LHCN-M2 (cell line): Measurements from ENCODE around the gene GAREM1. TPM values are rescaled to one million over a fixed set of nuclear protein-coding genes. Genes with fewer than 3 reads are reported as not detected.
"Not testable (repeated sequence)": the region's sequence is repeated elsewhere in the genome, so short reads cannot be mapped to it uniquely, and the experiment has no call there.

Experiments used
- DNase-seq: peaks from one replicate; pipeline ENCODE4 v3.0.0-alpha.2; 2012; ENCODE audit warnings: low read depth
- total RNA-seq: library from RNA; depleted of rRNA; stranded (reverse); fragments of >200 nt; gene quantifications from 2 replicates; pipeline ENCODE4 v1.2.3, GENCODE V29; 2014

The GAREM1 gene
- total RNA-seq, 1 experiment from 2014 or later: 3.8 TPM

GRCh38 chr18:32291623-32292022 lies 179.1 kb downstream of the GAREM1 start:
- not testable (repeated sequence) for DNase-seq

DNA sequence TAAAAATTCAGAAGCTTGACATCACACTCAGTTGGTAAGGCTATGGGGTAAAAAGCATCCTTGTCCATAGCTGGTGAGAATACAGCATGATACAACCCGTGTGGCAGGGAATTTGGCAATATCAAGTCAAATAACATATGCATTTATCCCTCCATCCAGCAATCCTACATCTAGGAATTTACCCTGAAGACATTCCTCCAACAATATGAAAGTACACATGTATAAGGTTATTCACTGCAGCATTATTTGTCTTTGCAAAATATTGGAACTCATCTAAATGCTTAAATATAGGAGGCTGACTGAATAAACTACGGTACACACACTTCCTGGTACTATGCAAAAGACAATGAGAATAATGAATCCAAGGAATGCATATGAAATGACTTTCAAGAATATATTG lies 179.9 kb downstream of the GAREM1 start:
- no peak for DNase-seq

GRCh38 chr18:32289483-32290075 lies 181.1 kb downstream of the GAREM1 start:
- DNase-seq: peak; percentile 68

DNA sequence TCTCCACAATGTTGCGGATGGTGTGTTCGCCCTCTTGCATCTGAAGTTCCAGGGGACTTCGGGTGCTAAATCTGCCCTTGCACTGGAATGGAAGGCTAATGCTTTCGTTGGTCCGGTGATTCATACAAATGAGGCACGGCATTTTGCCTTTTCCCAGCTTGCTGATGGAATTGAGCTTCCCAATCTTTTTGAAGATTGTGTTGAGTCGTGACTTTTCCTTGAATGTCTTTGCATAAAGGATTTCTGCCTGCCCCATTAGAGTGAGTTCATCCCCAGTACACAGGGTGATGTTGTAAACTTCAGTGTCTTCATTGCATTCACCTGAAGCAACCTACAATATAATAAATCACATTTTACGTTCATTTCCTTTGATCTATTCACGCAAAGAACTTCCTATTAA lies 182.8 kb downstream of the GAREM1 start:
- no peak for DNase-seq

DNA sequence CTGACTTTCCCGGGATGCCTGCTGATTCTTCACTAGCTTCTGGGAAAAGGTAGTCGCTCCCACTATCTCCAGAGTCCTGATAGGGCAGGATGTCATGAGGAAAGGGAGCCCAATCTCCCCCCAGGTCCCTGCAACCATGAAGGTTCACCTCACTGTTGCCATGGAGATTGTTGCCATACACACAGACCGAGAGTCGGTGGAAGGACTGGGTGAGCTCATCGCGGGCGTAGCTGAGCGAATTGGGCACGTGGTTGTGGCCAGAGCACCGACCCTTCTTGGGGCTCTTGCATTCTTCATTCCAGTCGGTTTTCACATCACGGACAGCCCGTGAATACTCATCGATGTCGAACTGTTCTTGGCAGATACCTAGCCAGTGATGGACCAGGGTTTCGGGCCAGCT lies 183.4 kb downstream of the GAREM1 start:
- DNase-seq: no peak

DNA sequence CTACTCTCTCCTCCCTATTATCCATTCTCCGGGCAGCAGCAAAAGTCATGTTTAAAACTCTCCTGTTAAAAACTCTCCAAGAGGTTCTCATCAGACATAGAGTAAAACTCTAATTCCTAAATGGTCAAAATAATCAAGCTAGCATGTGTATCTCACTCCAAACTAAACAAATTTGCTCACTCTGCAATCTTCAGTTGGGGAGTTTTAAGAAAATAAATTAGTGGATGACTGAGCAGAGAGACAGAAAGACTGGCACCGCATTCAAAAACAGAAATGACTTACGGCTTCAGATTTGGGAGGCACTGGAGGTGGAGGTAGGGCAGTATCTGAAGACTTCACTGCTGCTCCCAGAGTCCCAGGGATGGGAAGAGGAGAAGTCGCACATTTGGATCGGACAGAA lies 183.9 kb downstream of the GAREM1 start:
- DNase-seq: no peak

DNA sequence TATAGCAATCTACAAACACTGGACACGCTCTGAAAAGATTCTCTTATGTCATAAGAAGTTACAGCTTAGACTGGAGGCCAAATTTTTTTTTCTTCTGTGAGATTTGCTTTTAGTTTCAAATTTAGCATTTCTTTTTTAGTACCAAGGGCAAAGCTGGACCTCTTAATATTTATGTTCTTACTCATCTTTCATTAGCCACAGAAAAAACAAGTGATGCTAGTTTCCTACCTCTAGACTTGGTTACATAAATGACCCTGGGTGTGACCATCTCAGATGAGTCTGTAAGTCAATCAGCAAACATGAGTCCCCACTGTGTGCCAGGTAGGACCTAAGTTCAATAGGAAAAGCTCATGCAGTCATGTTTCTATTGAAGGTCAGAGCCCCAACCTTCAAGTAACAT lies 186.4 kb downstream of the GAREM1 start:
- peak; percentile 19 for DNase-seq

- DNase-seq: no peak
Measured at GRCh38 chr18:32280911-32281310, 189.8 kb downstream of the GAREM1 start.

DNA sequence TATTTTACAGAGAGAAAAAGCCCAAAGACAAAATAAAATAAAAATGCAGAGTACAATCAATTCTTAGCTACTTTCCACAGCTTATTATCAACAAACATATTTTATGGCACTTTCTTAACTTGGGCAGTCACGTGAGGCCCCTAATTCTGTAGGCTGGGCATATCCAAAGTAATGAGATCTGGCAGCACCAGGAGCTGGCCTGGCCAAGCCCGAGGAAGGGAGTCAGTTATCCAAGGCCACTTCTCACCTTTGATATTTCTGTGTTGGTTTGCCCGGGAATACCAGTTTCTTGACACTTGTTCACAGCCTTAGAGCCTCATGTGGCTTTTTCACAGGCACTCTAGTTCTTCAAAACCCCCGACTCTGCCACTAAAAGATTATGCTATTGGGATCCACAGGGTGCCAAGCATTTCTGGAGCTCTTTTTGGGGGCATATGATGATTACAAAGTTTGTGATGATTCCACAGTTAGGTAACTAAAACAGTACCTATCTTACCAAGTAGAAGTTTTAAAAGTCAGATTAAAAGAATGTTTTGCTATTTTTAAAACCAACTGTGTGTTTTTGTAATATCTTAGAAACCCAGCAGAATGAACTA lies 190.4 kb downstream of the GAREM1 start:
- DNase-seq: no peak

DNA sequence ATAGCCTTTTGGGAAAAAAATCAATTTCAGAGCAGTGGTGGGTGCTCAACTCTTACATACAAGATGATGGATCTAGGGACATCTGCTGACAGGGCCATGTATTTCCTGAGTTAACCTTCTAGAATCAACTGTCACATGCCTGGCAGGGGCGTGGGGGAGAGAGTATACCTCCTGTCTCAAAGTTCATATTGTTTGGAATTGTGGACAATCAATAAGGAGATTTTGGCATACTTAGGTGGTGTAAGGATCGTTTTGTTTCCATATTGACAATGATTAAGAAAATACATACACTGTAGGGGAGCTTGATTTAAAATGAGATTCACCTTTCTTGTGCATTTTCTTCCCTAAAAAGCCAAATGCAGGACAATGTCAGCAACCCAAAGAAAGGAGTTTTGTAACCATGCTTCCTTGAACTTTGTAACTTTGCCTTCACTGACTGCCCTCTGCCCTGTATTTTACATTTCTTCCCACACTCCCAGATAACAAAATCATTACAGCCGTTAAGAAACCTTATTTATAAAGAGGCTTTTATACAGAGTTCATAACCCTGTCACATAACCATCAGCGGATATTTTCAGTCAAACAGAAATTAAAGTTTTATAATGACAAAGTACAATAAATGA lies 192.4 kb downstream of the GAREM1 start:
- no peak for DNase-seq

DNA sequence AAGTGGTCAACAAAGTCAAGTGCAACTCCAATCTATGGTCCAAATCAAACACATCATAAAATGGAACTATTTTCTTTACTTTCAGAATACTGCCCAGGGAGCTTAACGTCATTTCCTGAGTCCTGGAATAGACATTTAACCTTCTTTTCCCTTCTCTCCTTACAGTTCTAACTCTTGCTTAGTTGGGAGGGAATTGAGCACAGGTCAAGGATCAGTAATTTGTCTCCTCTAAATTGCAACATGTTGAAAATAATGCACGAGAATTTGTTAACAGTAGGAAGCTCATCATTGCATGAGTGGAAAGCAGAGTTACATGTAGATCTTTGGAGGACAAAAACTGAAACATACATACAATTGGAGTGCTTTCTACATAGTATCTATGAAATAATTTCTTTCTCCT lies 193.1 kb downstream of the GAREM1 start:
- DNase-seq: no peak

DNA sequence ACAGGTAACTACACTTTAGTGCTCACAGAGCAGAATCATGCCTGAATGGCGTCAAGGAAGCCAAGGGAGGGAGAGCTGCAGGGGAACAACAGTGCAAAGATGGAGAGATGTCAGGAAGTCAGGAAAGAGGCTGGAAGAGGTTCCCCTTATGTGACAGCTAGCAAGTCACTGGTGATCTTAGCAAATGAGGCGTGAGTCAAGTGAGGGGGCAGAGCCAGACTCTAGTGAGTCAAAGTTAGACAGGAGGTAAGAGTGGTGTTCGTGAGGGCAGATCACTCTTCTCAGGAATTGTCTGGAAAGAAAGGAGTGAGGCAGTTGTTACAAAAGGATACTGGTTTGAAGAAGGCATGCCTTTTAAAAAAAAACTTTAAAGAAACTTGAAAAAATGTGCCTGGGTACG lies 193.8 kb downstream of the GAREM1 start:
- DNase-seq: no peak

DNA sequence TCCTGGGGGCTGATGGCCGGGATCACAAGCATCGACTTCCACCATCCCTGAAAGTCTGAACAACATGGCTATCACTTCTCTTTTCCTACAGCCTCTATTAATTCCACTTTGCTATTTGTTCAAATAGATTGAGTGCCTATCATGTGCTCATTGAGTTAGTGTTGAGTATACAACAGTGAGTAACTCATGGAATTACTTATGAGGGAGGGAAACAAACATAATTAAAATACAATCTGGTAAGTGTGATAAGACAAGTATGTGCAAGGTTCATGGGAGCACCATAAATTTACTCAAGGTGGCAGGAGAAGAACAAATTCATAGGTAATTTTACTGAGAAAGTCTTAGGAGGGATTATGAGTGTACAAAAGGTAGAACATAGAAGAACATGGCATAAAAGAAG lies 194.4 kb downstream of the GAREM1 start:
- no peak for DNase-seq

DNA sequence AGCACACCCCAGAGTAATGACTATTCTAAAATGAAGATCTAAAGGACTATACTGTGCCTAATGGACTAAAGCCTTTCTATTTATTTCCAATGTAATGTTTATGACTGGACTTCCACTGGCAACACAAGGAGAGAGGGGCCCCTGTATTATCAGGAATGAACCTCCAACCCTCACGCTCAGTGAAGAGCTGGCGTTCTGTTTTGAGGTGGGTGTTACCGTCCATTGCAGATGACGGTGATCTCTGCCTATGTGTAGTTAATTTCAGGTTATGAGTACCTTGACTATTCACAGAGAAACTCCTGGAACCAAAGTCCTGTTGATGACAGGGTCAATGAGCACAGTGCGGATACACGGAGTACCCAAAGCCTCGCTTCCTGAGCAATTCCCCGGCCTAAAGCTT lies 195.5 kb downstream of the GAREM1 start:
- no peak for DNase-seq

DNA sequence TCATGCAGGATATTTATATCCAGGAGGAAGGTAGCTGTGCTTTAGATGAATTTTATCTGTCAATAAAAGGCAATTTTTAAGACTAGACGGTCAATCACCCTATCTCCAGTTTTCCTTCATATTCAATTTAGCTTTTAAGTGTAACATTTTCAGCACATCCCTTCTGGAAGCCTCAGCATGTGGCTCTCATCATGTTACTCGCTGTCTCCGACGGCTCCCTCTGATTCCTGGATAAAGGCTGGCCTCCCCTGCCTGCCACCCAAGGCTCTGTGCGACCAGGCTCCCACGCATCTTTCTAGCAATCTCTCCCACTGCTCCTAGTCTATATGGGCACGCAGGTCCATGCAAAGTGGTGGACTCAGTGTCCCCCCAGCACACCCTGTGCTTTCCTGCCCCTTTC lies 196.4 kb downstream of the GAREM1 start:
- DNase-seq: no peak

DNA sequence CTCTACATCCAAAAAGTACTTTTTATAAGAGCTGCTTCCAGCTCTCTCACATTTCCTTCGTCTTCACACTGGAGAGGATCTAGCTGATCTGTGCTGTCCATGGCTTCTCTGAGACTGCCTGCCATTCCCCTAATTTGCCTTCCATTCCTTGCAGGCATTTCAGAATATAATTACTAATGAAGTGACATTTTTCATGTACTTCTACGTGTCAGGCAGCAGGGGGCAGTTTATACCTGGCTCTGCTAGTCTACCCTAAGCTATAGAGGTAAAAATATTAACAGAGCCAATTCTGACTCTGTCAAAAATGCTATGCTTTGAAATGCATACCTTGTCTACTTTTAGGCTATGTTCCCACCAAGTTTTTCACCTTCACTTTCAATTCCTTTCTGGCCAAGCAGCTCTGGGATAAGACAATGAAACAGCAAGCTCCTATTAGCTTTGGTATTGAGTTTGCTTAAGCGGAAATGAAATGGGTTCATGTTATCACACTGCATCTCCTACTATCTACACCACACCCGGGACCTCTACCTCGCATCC lies 198.9 kb downstream of the GAREM1 start:
- peak; percentile 32 for DNase-seq

GRCh38 chr18:32270341-32270740 lies 200.3 kb downstream of the GAREM1 start:
- DNase-seq: no peak

DNA sequence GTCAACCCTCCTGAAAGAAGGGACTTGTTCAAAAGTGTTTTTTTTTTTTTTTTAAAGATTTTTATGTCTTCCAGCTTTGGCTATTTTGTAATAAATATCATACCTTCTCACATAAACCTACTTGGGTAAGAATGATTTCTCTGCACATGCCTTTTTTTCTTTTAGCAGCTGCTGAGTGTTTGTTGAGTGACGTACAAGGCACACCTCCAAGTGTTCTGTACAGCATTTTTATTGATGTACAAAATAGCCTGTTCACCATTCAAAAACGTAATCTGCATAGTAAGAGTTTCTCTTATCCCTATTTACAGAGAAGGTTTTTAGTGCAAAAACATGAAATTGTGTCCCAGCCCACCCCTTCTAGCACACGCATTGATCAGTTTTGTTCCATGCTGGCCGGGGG lies 203.2 kb downstream of the GAREM1 start:
- DNase-seq: no peak

DNA sequence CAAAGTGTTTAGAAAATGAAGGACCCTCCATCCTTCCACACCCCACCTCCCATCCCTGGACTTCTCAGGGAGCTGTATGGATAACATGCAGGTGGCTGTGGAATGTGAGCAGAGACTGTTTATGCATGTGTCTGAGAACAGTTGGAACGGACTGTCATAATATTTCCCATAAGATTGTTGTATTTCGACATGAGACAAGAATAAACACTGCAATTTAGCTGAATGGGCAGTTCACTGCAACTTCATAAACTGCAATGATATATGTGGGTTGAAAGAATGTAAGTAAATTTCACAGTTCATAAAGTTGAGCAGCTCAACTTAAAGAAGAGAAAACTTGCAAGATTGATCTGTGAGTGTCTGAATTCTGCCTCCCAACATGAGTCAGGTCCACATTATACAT lies 206.3 kb downstream of the GAREM1 start:
- no peak for DNase-seq

DNA sequence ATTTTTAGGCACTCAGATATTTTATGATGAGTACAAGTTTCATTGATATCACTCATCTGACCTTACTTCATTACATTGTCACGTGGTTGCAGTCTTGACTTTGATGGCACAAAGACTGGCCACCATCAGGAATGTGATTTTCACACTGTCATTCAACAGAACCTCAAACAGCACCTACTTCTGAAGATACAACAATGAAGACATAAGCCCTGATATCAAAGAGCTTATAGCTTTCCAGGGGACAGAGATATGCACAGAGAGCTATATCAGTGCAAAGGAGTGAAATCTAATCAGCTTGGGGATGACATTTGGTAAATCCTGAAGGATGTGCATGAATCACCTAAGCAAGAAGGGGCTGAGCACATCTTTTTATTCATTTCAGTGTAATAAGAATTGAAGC lies 208.6 kb downstream of the GAREM1 start:
- no peak for DNase-seq

DNA sequence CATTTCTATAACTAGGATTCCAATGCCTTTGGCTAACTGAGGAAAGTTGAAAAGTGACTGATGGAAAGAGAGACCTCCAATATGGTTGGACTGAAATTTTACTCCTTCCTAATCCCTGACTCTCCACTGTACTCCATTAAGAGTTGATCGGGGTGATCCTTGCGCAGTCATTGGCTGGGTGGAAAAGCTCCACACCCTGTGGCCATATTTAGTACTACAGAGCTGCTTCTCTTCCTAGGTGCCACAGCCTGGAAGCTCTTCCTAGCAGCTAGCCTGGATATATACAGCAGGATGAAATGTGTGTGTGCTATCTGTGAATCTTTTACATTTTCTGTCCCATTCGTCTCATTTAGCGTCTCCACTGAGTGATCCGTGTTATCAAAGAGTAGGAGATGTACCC lies 209.7 kb downstream of the GAREM1 start:
- no peak for DNase-seq

DNA sequence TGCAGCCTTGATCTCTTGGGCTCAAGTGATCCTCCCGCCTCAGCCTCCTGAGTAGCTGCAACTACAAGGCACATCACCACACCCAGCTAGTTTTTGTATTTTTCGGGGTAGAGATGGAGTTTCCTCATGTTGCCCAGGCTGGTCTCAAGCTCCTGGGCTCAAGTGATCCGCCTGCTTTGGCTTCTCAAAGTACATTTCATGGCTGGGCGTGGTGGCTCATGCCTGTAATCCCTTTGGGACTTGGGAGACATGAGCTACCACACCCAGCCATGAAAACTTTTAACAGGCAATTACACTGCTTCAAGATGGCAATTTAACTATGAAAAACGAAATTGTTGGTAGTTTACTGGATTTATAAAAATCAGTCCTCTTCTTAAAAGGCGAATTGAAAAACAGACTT lies 211.1 kb downstream of the GAREM1 start:
- DNase-seq: no peak

DNA sequence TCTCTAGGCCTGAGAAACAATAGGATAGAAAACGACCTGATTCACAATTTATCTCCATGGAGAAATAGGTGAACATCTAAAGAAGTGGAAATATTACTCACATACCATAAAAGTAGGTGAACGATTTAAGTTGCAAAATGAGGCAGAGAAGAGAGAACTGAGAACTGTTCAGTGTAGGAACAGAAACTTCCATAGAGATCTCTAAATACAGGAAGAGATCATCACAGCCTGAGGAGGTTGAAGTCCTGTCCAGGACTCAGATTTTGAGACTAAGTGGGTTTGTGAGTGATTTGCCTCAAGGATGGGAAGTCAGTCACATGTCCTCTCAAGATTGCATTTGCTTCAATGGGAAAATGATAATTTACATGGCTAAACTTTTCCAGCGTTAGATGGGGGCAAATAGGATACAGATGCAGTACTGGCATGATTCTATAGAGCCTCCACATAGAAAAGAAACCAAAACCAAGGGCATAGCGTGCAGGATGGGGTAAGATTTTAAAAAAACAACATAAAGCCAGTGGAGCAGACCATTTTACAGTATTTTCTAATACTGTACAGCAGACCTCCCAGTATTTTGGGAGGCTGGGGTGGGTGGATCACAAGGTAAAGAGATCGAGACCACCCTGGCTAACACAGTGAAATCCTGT lies 212.0 kb downstream of the GAREM1 start:
- no peak for DNase-seq
